H1 (cell line): ENCODE results near the gene TRHDE. TPM values are rescaled to one million over a fixed set of nuclear protein-coding genes. Genes with fewer than 3 reads are reported as not detected.

ENCODE experiments used
- CTCF ChIA-PET: fragments of 300-600 bp; sonication (Branson Sonifier 250); formaldehyde crosslinking; loops from one replicate; lab custom pipeline; 2021; ENCODE audit not compliant: partially characterized antibody; lab: Charles Lee
- POLR2A ChIA-PET: fragments of 300-600 bp; sonication (Branson Sonifier 250); formaldehyde crosslinking; loops from one replicate; lab custom pipeline; 2021; ENCODE audit warnings: inconsistent platforms; ENCODE audit not compliant: partially characterized antibody; lab: Charles Lee
- DNase-seq, 2 experiments: peaks; one replicate each; pipeline versions ENCODE4 v3.0.0 to v3.0.0-alpha.2; 2010 to 2022; ENCODE audit warnings: low spot score in 2 of 2, low read depth in 1 of 2, mixed read lengths in 1 of 2
- FAIRE-seq: peaks from 2 replicates; lab custom pipeline; 2011; peaks lifted over from hg19 to GRCh38; lab: Jason Lieb, UNC
- H2AFZ ChIP-seq: 2 replicates; pipeline ENCODE4 v1.8.1; 2012; ENCODE audit warnings: low read length, inconsistent platforms
- H2AK5ac ChIP-seq: 2 replicates; pipeline ENCODE4 v1.6.1; 2013; ENCODE audit warnings: low read depth, low read length
- H2BK120ac ChIP-seq: replicated peaks from 2 replicates; pipeline ENCODE3; 2013; ENCODE audit warnings: low read depth, low read length, inconsistent platforms
- H2BK12ac ChIP-seq: 2 replicates; pipeline ENCODE4 v1.6.1; 2013; ENCODE audit warnings: low read depth, low read length
- H2BK15ac ChIP-seq: 2 replicates; pipeline ENCODE4 v1.6.1; 2013; ENCODE audit warnings: low read length
- H2BK20ac ChIP-seq: 2 replicates; pipeline ENCODE4 v1.6.1; 2013; ENCODE audit warnings: low read length
- H2BK5ac ChIP-seq: 2 replicates; pipeline ENCODE4 v1.6.1; 2013; ENCODE audit warnings: low read depth, low read length
- H3K14ac ChIP-seq: 2 replicates; pipeline ENCODE4 v1.6.1; 2013; ENCODE audit warnings: inconsistent platforms; ENCODE audit not compliant: insufficient read length
- H3K18ac ChIP-seq: 2 replicates; pipeline ENCODE4 v1.6.1; 2013; ENCODE audit warnings: low read length; ENCODE audit errors: extremely low read depth
- H3K23ac ChIP-seq: 2 replicates; pipeline ENCODE4 v1.6.1; 2013; ENCODE audit warnings: inconsistent platforms; ENCODE audit not compliant: insufficient read length
- H3K23me2 ChIP-seq: 2 replicates; pipeline ENCODE4 v1.6.1; 2013; ENCODE audit warnings: low read depth, low read length
- H3K27ac ChIP-seq: 2 replicates; pipeline ENCODE4 v1.6.1; 2011; ENCODE audit warnings: low read depth, low read length, inconsistent platforms
- H3K27me3 ChIP-seq, 4 experiments: replicated peaks in 1 of 4; 1 replicate in 1 of 4; 2 replicates in 3 of 4; pipeline versions ENCODE4 v1.6.1 to v1.8.1; 2011 to 2013; ENCODE audit warnings: low read length in 3 of 4, mild to moderate bottlenecking in 3 of 4, inconsistent platforms in 2 of 4, mixed read lengths in 2 of 4, moderate library complexity in 1 of 4; ENCODE audit not compliant: control insufficient read depth in 3 of 4, insufficient read depth in 3 of 4; ENCODE audit errors: extremely low read depth in 1 of 4
- H3K36me3 ChIP-seq, 4 experiments: 2 replicates each; pipeline versions ENCODE4 v1.6.1 to v1.8.1; 2011 to 2013; ENCODE audit warnings: mild to moderate bottlenecking in 4 of 4, low read length in 3 of 4, moderate library complexity in 2 of 4, control low read depth in 1 of 4, inconsistent platforms in 1 of 4; ENCODE audit not compliant: insufficient read depth in 4 of 4, control insufficient read depth in 2 of 4
- H3K4ac ChIP-seq: replicated peaks from 2 replicates; pipeline ENCODE3; 2013; ENCODE audit warnings: low read length, low read depth, mixed read lengths, inconsistent platforms; ENCODE audit not compliant: insufficient read length
- H3K4me1 ChIP-seq, 4 experiments: replicated peaks in 1 of 4; 1 replicate in 1 of 4; 2 replicates in 3 of 4; pipeline versions ENCODE4 v1.6.1 to v1.8.1; 2011 to 2013; ENCODE audit warnings: low read length in 3 of 4, inconsistent platforms in 2 of 4, mixed read lengths in 1 of 4; ENCODE audit not compliant: insufficient read depth in 4 of 4, control insufficient read depth in 3 of 4
- H3K4me2 ChIP-seq, 2 experiments: 2 replicates each; pipeline versions ENCODE4 v1.6.1 to v1.8.1; 2011 to 2013; ENCODE audit warnings: low read depth in 2 of 2, low read length in 2 of 2, control low read depth in 1 of 2, inconsistent platforms in 1 of 2, mild to moderate bottlenecking in 1 of 2; ENCODE audit not compliant: insufficient read depth in 1 of 2
- H3K4me3 ChIP-seq, 4 experiments: fragments of 200-600, 300-600 bp in 1 of 4; sonication (generic), shearing (Covaris generic), sonication (Bioruptor Twin) in 1 of 4; 2 replicates each; pipeline versions ENCODE4 v1.5.1 to v1.8.1; 2011 to 2016; ENCODE audit warnings: low read length in 4 of 4, low read depth in 3 of 4, control low read depth in 2 of 4, inconsistent platforms in 2 of 4, mild to moderate bottlenecking in 2 of 4, mixed read lengths in 1 of 4, moderate library complexity in 1 of 4; ENCODE audit not compliant: insufficient read depth in 2 of 4; ENCODE audit errors: extremely low read depth in 1 of 4
- H3K56ac ChIP-seq: replicated peaks from 2 replicates; pipeline ENCODE3; 2013; ENCODE audit warnings: low read depth, mild to moderate bottlenecking, mixed read lengths, low read length, inconsistent platforms; ENCODE audit not compliant: insufficient read length
- H3K79me1 ChIP-seq: 2 replicates; pipeline ENCODE4 v1.6.1; 2013; ENCODE audit warnings: low read depth, low read length, control low read depth
- H3K79me2 ChIP-seq, 2 experiments: 2 replicates each; pipeline versions ENCODE4 v1.6.1 to v1.8.1; 2012 to 2013; ENCODE audit warnings: low read length in 2 of 2, mild to moderate bottlenecking in 2 of 2, inconsistent platforms in 1 of 2; ENCODE audit not compliant: insufficient read depth in 2 of 2, control insufficient read depth in 1 of 2
- H3K9ac ChIP-seq, 4 experiments: replicated peaks in 1 of 4; 1 replicate in 1 of 4; 2 replicates in 3 of 4; pipeline versions ENCODE4 v1.6.1 to v1.8.1; 2011 to 2013; ENCODE audit warnings: low read depth in 3 of 4, low read length in 3 of 4, control low read depth in 2 of 4, mild to moderate bottlenecking in 2 of 4, moderate library complexity in 2 of 4, inconsistent platforms in 1 of 4; ENCODE audit errors: extremely low read depth in 1 of 4
- H3K9me3 ChIP-seq, 2 experiments: 2 replicates each; pipeline versions ENCODE4 v1.6.1 to v1.8.1; 2012 to 2013; ENCODE audit warnings: mild to moderate bottlenecking in 2 of 2, moderate library complexity in 2 of 2, control low read depth in 1 of 2, inconsistent platforms in 1 of 2, low read depth in 1 of 2, low read length in 1 of 2, mixed read lengths in 1 of 2; ENCODE audit not compliant: insufficient read depth in 2 of 2
- H4K20me1 ChIP-seq, 2 experiments: replicated peaks in 1 of 2; 2 replicates each; pipeline versions ENCODE3 to v1.8.1; 2011 to 2013; ENCODE audit warnings: inconsistent platforms in 2 of 2, low read length in 2 of 2, mild to moderate bottlenecking in 1 of 2; ENCODE audit not compliant: insufficient read depth in 2 of 2, control insufficient read depth in 1 of 2
- H4K5ac ChIP-seq: 2 replicates; pipeline ENCODE4 v1.6.1; 2013; ENCODE audit warnings: low read length, low read depth, mixed read lengths, inconsistent platforms; ENCODE audit not compliant: insufficient read length
- H4K8ac ChIP-seq: 2 replicates; pipeline ENCODE4 v1.8.0; 2013; ENCODE audit warnings: mild to moderate bottlenecking, moderate library complexity, low read length, inconsistent platforms; ENCODE audit not compliant: insufficient read depth; ENCODE audit errors: extremely low read depth
- H4K91ac ChIP-seq: replicated peaks from 2 replicates; pipeline ENCODE3; 2013; ENCODE audit warnings: low read length, mixed read lengths, inconsistent platforms; ENCODE audit not compliant: insufficient read length
- WGBS, 2 experiments: shearing (Covaris generic) in 1 of 2; methylation state at CpG; one replicate each; pipeline versions ENCODE4 v1.1.6 to v1.1.7; 2013 to 2015; ENCODE audit warnings: low lambda C conversion rate in 2 of 2, mixed read lengths in 2 of 2, inconsistent platforms in 1 of 2, low coverage in 1 of 2, missing lambda C conversion rate in 1 of 2; ENCODE audit not compliant: insufficient replicate concordance in 2 of 2, insufficient coverage in 1 of 2, insufficient read length in 1 of 2; ENCODE audit errors: extremely low coverage in 1 of 2, missing lambda C conversion rate in 1 of 2; 5-methylcytosine and 5-hydroxymethylcytosine counted together
- polyA plus RNA-seq, 7 experiments: library from polyadenylated mRNA; depleted of rRNA in 3 of 7; stranded (reverse) in 5 of 7; unstranded in 2 of 7; fragments of >200 nt in 5 of 7; fragments of 200-250 nt in 2 of 7; gene quantifications; 1 replicate in 5 of 7; 2 replicates in 1 of 7; 4 replicates in 1 of 7; pipeline versions ENCODE4 v1.2.1 to v1.2.3, GENCODE V29; 2011 to 2013; ENCODE audit warnings: missing spikeins in 2 of 7, mixed read lengths in 2 of 7
- total RNA-seq: library from RNA; stranded (reverse); fragmentation: NEBNext Ultra II Directional; extraction: Animal tissue kit (Norgen Biotek cat#: 25700); gene quantifications from 2 replicates; pipeline ENCODE4 v1.2.1, GENCODE V29; 2021

The TRHDE gene
- total and polyA plus RNA-seq, 2 of the 8 experiments (the other 6 are each of a cell fraction or from before 2014, with no cell fraction given): 1.3 to 5.0 TPM

DNA sequence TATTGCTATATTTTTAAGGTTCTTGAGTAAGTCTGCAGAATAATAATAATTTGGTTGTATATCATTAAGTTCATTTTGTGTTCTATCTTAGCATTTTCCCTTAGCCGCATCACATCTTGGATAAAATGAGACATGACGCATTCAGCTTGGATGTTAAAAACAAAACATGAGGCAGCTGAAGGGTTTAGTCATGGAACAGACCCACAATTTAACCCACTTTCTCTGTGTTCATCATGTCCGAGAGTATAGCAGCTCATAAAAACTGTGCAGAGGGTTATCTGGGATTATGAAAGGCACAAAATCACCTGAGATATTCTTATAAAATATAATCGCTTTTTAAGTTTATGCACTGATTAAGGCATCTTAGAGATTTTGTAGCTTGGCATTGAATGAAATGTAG lies 219.3 kb downstream of the TRHDE start:
- DNase-seq (no peak), FAIRE-seq (no peak)
- H2AK5ac ChIP-seq: no peak overlapping the region
- H4K8ac ChIP-seq: no peak overlapping the region
- no peak overlapping the region for H2BK12ac ChIP-seq
- no peaks in the 10 kb centered on the region for H4K20me1 ChIP-seq
- no peak overlapping the region for H2BK120ac ChIP-seq
- no peaks in the 10 kb centered on the region for H3K23me2 ChIP-seq
- WGBS, 2 experiments: 85% methylated on average over 4 of the region's 4 CpGs; no CpG with 5 or more reads in 1 of the 2 experiments
- no peak overlapping the region for H3K4me3 ChIP-seq
- no peak overlapping the region for H2AFZ ChIP-seq
- no peak overlapping the region for H3K4ac ChIP-seq
- H4K91ac ChIP-seq: no peak overlapping the region
- no peak overlapping the region for H3K18ac ChIP-seq
- H3K4me1 ChIP-seq: no peaks in the 10 kb centered on the region
- H3K27me3 ChIP-seq: no peaks in the 10 kb centered on the region
- H2BK15ac ChIP-seq: no peak overlapping the region
- H3K14ac ChIP-seq: no peak overlapping the region
- ChIA-PET POLR2A (no interaction called here), CTCF (interaction anchor here (0.8 kb wide), 1 partner anchor 34 kb away, joined by 3 read pairs; no protein-coding TSS in a partner anchor)
- H3K79me2 ChIP-seq: no peaks in the 10 kb centered on the region
- no peak overlapping the region for H2BK20ac ChIP-seq
- no peaks in the 10 kb centered on the region for H3K9me3 ChIP-seq
- H4K5ac ChIP-seq: no peak overlapping the region
- H3K9ac ChIP-seq: no peak overlapping the region
- no peaks in the 10 kb centered on the region for H3K36me3 ChIP-seq
- H3K23ac ChIP-seq: no peak overlapping the region
- H2BK5ac ChIP-seq: no peak overlapping the region
- no peaks in the 10 kb centered on the region for H3K79me1 ChIP-seq
- H3K27ac ChIP-seq: no peak overlapping the region
- H3K56ac ChIP-seq: no peak overlapping the region
- H3K4me2 ChIP-seq: no peak overlapping the region
